Cardiac muscle cell (in vitro differentiated cells and primary cell): ENCODE data around the gene DUSP28. TPM values are rescaled to one million over a fixed set of nuclear protein-coding genes. Genes with fewer than 3 reads are reported as not detected.

Experiments used
- DNase-seq, 2 donors: peaks; one replicate each; pipeline versions ENCODE4 v3.0.0 to v3.0.0-alpha.2; 2010 to 2017; ENCODE audit warnings: low read depth in 1 of 2, low spot score in 1 of 2
- H3K27ac ChIP-seq: fragments of 200-600 bp; sonication (generic); 2 replicates; pipeline ENCODE4 v1.5.1; 2016
- H3K27me3 ChIP-seq: fragments of 200-600 bp; sonication (generic); 2 replicates; pipeline ENCODE4 v1.6.0; 2016; ENCODE audit warnings: control low read depth
- H3K36me3 ChIP-seq: fragments of 200-600 bp; sonication (generic); 2 replicates; pipeline ENCODE4 v1.5.1; 2016; ENCODE audit warnings: control low read depth
- H3K4me1 ChIP-seq: fragments of 200-600 bp; sonication (generic); 2 replicates; pipeline ENCODE4 v1.8.1; 2017; ENCODE audit warnings: low read depth, mild to moderate bottlenecking, mixed run types
- H3K4me3 ChIP-seq: fragments of 200-600 bp; sonication (generic); 2 replicates; pipeline ENCODE4 v1.5.1; 2016; ENCODE audit warnings: mild to moderate bottlenecking
- H3K9me3 ChIP-seq: fragments of 200-600 bp; sonication (generic); 2 replicates; pipeline ENCODE4 v1.5.1; 2017; ENCODE audit warnings: low read depth, mild to moderate bottlenecking, control low read depth
- CTCF ChIP-seq: IDR thresholded peaks from 2 replicates; pipeline ENCODE4 v1.5.1; 2012; ENCODE audit warnings: low read depth, mild to moderate bottlenecking, low read length
- polyA plus RNA-seq: library from polyadenylated mRNA; unstranded; fragments of >200 nt; fragmentation: Nextera tagmentation; extraction: Ambion mirVana; gene quantifications from 2 replicates; pipeline ENCODE4 v1.2.1, GENCODE V29; 2016
- total RNA-seq: library from RNA; depleted of rRNA; stranded (reverse); fragments of >200 nt; gene quantifications from 2 replicates; pipeline ENCODE4 v1.2.3, GENCODE V29; 2016

The DUSP28 gene
- total and polyA plus RNA-seq, 2 experiments from 2014 or later = 10.2 to 24.9 TPM

DNA sequence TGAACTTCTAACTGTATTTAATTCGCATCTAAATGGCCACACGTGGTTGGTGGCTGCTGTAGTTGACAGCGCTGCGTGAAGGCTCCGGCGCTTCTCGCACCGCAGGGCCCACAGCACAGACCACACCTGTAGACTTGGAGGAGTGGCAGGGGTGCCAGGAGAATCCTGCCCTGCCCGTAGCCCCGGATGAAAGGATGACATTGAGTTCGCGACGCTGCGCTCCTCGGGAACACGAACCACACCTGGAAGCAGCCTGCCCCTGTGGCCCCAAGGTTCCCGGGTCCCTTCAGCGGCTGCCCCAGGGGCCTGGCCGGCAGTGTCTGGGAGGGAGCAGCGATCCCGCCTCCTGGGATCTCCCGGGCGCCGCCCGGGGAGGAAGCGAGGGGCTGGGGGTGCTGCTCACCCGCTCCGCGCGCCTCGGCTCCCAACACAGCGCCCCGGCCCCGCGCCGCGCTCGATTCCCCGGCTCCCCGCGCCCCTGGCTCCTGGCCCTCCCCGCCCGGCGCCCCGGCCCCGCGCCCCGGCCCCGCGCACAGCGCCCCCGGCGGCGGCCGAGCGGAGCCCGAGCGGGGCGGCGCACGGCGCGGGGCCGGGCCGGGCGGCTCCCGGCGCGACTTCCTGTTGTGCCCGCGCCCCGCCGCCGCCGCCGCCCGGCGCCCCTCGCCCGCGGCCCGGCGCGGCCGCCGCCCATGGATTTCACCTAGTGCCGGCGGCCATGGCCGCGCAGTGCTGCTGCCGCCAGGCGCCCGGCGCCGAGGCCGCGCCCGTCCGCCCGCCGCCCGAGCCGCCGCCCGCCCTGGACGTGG, 7.9 kb downstream of the DUSP28 start, which contains the start of gene RNPEPL1:
TSS of gene RNPEPL1 (plus strand) at position 613 of the 806 bp plus-strand sequence. CDS start at position 716, 103 bp downstream.
- DNase-seq = peak in 1 of 2 donors; percentile 72
- Histone ChIP-seq H3K36me3 (no peaks in the 10 kb centered on the region), H3K9me3 (no peaks in the 10 kb centered on the region), H3K4me3 (peak within 1 kb of the TSS; percentile 56), H3K27ac (no peak within 1 kb of the TSS), H3K4me1 (peaks cover 20% of the 10 kb centered on the region), H3K27me3 (no peaks in the 10 kb centered on the region)
- TF ChIP-seq CTCF = no peak

GRCh38 chr2:240568678-240569522, 8.7 kb downstream of the DUSP28 start:
- peak overlapping the region; percentile 56 for H3K4me3 ChIP-seq
- peaks cover 20% of the 10 kb centered on the region for H3K4me1 ChIP-seq
- H3K27ac ChIP-seq = no peak overlapping the region
- H3K9me3 ChIP-seq = no peaks in the 10 kb centered on the region
- H3K36me3 ChIP-seq = no peaks in the 10 kb centered on the region
- no peaks in the 10 kb centered on the region for H3K27me3 ChIP-seq
- DNase-seq = peak; percentile 67
- no peak for TF ChIP-seq CTCF

GRCh38 chr2:240569523-240569997, 9.4 kb downstream of the DUSP28 start:
- DNase-seq = no peak
- Histone ChIP-seq H3K36me3 (no peaks in the 10 kb centered on the region), H3K4me3 (peak overlapping the region; percentile 56), H3K27ac (no peak overlapping the region), H3K27me3 (no peaks in the 10 kb centered on the region), H3K4me1 (peaks cover 20% of the 10 kb centered on the region), H3K9me3 (no peaks in the 10 kb centered on the region)
- no peak for TF ChIP-seq CTCF

- Histone ChIP-seq H3K36me3 (peaks cover 3% of the 10 kb centered on the region), H3K4me1 (peaks cover 20% of the 10 kb centered on the region), H3K27me3 (no peaks in the 10 kb centered on the region), H3K27ac (no peak overlapping the region), H3K4me3 (no peak overlapping the region), H3K9me3 (no peaks in the 10 kb centered on the region)
- DNase-seq = no peak
- TF ChIP-seq CTCF = no peak
Measured at GRCh38 chr2:240569998-240570530, 9.9 kb downstream of the DUSP28 start.

DNA sequence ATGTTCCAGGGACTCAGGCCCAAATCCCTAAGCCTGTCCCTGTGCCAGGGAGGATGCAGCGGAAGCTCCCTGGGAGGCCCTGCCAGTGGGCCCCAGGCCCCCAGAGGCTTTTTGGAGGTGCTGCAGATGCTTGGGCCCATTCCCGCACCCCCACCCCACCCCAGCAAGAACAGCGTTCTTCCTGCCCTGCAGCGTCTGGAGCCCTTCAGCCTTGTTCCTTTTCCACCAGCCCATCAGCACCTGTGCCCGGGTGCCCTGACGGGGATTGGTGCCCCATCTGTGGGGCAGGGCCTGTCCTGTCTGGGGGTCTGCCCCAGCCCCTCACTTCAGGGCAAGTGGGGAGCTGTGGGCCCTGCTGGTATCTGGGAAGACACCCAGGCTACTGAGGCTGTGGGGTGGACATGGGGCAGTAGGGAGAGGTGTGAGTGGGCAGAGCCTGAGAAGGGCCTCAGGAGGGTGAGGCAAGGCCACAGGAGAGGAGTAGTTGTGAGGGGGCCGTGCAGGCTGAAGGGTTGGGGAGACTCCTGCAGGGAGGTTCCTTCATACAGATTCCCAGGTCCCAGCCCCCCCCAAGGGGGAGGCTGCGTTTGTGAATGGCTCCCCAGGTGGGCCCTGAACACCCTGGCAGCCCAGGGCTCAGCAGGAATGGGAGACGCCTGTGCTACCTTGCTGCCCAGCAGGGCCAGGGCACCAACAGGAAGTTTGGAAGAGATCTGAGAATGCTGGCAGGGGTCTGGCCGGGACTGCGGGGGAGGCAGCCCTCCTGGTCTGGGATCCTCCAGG, 10.6 kb downstream of the DUSP28 start:
- Histone ChIP-seq H3K9me3 (no peaks in the 10 kb centered on the region), H3K27me3 (no peaks in the 10 kb centered on the region), H3K36me3 (peaks cover 3% of the 10 kb centered on the region), H3K27ac (no peak overlapping the region), H3K4me1 (peaks cover 17% of the 10 kb centered on the region), H3K4me3 (no peak overlapping the region)
- no peak for TF ChIP-seq CTCF
- DNase-seq = no peak
